Fibroblast of peridontal ligament (primary cell): ENCODE measurements around the gene TAOK3.
"Not testable (repeated sequence)": the region's sequence is repeated elsewhere in the genome, so short reads cannot be mapped to it uniquely, and the experiment has no call there.

Experiments
- DNase-seq: peaks from one replicate; pipeline ENCODE4 v3.0.0-alpha.2; 2010; ENCODE audit errors: extremely low read depth

Gene TAOK3

GRCh38 chr12:118299791-118300460 lies 72.8 kb downstream of the TAOK3 start:
- no peak for DNase-seq

- DNase-seq, result no peak
Measured at GRCh38 chr12:118297284-118297683, 75.4 kb downstream of the TAOK3 start.

DNA sequence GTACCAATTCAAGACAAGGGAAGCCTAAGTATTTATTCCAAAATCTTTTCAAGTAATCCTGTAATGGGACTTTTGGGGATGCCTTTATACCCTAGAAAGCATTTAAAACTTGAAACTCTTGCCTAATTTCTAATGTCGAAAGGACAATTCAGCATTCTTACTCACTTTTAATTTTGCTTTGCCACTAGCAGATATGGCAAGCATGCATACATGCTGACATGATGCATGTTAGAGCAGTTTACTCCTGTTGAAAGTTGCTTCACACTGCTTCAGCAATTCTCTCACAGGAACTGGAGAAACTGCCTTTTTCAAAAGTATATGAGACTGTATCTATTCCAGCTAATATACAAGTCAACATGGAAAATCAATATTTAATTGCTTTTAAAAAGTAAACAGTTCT lies 79.9 kb downstream of the TAOK3 start:
- no peak for DNase-seq

- DNase-seq, result peak; percentile 52
Measured at GRCh38 chr12:118290130-118290529, 82.6 kb downstream of the TAOK3 start.

DNA sequence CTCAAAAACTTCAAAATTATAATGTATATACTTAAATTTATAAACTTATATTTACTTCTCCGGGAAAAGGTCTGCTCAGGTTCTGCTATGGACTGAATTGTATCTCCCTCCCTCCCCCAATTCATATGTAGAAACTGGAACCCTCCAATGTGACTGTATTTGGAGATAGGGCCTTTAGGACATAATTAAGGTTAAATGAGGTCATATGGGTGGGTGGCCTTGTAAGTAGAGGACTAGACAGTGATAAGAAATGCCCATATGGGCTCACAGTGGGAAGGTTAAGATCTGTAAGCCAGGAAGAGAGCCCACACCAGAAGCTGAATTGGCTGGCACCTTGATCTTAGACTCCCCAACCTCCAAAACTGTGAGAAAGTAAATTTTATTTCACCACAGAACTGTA lies 84.5 kb downstream of the TAOK3 start:
- no peak for DNase-seq

- no peak for DNase-seq
Measured at GRCh38 chr12:118287728-118288127, 85.0 kb downstream of the TAOK3 start.

DNA sequence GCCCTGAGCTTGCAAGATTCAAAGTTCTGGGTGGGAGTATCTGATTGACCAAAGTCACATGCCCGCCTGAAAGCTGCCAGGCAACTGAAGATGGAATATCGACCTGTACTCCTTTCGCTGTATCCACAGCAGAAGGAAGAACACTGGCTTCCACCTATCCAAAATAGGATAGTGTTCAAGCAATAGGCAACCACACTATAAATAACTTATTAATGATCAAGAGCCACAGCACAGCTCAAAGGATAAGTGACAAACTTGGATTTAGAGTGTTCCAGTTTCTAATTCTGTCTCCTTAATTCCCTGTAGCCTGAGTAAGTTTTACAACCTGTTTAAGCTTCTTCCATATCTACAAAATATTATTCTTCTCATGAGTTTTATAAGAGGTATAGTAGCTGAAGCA lies 89.9 kb downstream of the TAOK3 start:
- no peak for DNase-seq

GRCh38 chr12:118278288-118278687 lies 94.4 kb downstream of the TAOK3 start:
- not testable (repeated sequence) for DNase-seq

DNA sequence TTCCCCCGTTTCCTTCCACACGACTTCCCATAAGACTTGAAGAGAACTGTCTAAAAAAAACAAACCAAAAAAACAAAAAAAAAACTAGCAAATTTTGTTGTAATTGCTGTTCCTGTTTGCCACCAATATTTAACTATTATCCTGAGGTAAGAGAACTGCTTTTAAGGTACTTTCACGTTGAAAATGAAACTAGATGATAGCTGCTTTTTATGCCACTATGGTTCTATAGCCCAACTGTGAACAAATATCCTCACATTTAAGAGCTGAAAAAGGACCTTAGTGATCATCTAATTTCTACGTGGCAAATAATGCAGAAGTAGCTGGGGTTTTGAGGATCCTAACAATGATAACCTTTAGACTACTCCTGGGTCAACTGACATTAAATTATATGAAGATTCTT lies 98.6 kb downstream of the TAOK3 start:
- no peak for DNase-seq

GRCh38 chr12:118271770-118272417 lies 100.8 kb downstream of the TAOK3 start:
- no peak for DNase-seq

- DNase-seq, result no peak
Measured at GRCh38 chr12:118271183-118271582, 101.5 kb downstream of the TAOK3 start.

GRCh38 chr12:118269806-118270205 lies 102.9 kb downstream of the TAOK3 start:
- DNase-seq, result no peak

DNA sequence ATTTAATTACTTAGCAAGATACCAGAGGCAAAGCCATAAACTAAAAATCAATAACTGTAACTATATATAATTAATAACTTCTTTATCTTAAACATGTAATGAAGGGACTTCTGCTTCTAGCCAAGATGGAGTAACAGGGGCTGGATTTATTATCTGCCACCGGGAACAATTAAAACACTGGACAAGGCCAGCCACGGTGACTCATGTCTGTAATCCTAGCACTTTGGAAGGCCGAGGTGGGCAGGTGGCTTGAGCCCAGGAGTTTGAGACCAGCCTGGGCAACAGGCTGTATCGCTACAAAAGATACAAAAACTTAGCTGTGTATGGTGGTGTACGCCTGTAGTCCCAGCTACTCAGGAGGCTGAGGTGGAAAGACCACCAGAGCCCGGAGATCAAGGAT lies 113.6 kb downstream of the TAOK3 start:
- no peak for DNase-seq

- no peak for DNase-seq
Measured at GRCh38 chr12:118256352-118256751, 116.4 kb downstream of the TAOK3 start.

GRCh38 chr12:118249547-118249946 lies 123.2 kb downstream of the TAOK3 start:
- no peak for DNase-seq

DNA sequence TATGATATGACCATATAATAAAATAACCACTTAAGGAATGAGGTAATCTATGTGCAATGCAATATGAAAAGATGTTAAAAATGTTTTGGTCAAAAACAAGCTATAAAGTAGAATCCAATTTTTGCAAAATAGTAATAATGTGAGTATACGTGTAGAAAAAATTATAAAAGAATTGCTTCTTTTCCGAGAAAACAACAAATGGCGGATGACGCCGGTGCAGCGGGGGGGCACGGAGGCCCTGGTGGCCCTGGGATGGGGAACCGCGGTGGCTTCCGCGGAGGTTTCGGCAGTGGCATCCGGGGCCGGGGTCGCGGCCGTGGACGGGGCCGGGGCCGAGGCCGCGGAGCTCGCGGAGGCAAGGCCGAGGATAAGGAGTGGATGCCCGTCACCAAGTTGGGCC lies 126.8 kb downstream of the TAOK3 start:
- not testable (repeated sequence) for DNase-seq

DNA sequence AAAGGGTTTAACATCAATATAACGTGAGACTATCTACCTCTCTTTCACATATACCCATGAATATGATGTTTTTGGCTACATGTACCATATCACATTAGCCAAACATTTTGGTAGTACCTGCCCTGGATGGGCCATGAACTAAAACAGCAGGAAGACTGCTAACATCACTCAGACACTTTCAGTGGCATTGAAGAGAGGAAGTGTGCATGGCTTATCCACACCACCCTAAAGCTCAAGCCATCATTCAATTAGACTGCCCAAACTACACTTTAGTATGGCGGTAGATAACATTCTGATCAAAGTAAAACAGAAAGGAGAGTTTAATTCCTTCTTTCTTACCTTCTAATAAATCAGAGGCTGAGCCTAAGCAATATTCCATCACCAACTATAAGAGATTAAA lies 133.8 kb downstream of the TAOK3 start:
- no peak for DNase-seq

DNA sequence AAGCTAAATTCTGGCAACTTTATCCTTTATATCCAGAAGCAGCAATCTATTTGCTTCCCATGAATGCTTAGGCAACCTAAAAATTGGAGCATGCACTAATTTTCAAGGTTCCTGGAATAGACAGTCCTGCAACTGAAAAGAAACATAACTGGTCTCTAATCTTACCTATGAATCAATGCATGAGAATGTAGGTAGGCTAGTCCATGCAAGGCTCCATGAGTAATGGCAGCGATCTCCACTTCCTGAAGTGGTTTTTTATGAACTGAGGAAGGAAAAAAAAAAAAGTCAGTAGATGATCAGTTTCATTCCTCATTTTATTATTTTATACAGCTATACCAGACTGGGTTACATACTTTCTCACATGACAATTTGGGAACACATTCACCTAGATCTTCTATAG lies 134.8 kb downstream of the TAOK3 start:
- no peak for DNase-seq

DNA sequence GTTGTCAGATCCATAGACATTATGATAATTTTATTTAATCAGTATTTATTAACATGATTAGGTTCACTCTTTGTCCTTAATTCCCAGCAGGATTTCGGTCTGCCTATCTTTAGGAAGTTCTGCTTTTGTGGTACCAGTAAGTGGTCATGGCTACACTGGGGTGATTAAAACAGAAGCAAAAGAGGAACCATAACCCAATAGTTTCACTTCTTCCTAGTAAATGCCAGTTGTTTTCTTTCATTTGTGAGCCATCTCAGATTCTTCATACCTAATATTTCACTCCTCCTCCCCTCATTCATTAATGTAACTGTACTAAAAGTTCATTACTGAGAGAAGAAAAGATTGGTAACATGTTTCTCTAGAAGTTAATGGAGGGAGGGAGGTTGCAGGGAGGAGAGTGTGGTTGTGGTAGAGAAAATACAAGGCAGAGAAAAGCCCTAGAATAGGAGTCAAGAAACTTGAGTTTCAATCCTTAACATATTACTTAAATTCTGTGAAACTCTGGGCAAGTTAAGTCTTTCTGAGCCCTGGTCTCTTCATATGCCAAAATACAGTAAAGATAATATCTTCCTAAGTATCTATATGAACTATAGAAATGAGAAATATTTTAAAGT lies 135.5 kb downstream of the TAOK3 start:
- DNase-seq, result no peak

DNA sequence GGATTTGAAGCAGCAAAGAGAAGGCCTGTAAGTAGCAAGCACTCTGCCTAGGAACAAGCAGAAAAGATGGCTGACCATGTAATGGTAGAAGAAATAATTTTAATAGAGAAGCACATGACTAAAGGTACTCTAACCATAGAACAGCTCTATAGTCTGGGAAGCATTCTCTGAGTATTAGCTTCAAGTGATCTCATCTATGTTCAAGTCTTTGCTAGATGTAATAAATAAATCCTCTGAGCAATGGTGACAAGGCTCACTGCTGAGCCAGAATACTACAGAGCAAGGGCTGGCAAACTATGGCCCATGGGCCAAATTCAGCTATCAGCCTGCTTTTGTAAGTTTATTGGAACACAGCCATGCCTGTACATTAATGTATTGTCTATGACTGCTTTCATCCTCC lies 152.0 kb downstream of the TAOK3 start:
- DNase-seq, result no peak

GRCh38 chr12:118219772-118220171 lies 152.9 kb downstream of the TAOK3 start:
- no peak for DNase-seq

DNA sequence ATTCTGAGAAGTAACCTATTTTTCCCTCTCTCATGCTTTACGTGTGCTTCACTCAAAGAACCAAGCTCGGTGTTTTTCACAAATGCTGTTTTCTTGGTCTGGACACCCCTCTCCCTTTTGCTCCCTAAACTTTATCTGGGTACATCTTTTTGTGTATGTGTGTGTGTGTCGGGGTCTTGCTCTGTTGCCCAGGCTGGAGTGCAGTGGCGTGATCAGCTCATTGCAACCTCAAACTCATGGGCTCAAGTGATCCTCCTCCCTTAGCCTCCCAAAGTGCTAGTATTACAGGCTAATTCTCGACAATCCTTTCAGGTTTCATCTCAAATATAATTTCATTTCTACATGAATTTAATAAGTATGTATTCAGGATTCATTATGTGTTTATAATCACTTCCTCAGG lies 153.6 kb downstream of the TAOK3 start:
- no peak for DNase-seq

DNA sequence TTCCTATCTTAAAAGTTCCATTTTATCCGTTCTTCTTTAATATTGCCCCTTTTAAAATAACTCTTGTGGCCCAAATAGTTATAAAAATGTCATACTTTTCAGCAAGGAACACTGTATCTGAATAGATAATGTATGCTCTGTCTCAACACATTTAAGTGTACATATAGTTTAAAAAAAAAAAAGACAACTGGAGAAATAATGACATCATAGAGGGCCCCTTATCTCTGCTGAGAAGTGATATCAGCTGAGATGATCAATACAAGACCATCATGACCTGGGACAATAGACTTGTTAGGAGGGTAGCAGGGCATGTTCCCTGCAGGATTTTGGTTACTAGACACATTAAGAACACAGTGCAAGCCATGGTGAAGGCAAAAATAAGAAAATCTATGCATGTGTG lies 159.3 kb downstream of the TAOK3 start:
- no peak for DNase-seq
